ENCODE results near the gene CDH26.

Gene CDH26

GRCh38 chr20:60057866-60058807 lies 99.9 kb downstream of the CDH26 start:
- no peak for DNase-seq (ENCODE audit: insufficient read length, low spot score)
- peak; percentile 72 for FAIRE-seq

- DNase-seq (ENCODE audit: insufficient read length, low spot score), result no peak
- peak; percentile 99 for FAIRE-seq
These were observed 100.7 kb downstream of the CDH26 start for GRCh38 chr20:60058879-60059278.

DNA sequence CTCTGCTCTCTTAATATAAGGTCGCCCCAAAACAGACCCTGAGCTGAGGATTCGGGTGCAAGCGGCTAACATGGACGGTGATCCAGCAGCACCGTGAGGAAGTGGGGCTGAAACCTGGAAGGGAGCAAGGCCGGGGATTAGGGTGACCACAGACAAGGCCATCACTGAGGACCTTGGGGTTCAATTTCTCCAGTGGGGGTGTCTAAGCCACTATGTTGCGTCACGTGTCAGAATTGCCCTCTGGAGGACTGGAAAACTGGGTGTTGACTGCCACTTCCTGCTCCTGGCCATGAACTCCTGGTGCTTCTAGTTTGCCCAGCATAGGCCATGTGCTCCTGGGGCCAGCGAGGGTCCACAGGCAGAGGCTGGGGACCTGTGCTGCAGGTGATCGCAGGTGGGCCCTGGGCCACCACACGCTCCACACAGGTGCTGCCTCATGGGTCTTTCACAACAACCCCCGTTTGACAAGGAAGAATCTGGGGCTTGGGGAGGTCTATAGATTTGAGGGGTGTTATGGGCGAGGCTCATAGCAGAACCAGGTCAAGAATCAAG lies 101.9 kb downstream of the CDH26 start:
- FAIRE-seq (no peak), DNase-seq (ENCODE audit: insufficient read length, low spot score) (no peak)

DNA sequence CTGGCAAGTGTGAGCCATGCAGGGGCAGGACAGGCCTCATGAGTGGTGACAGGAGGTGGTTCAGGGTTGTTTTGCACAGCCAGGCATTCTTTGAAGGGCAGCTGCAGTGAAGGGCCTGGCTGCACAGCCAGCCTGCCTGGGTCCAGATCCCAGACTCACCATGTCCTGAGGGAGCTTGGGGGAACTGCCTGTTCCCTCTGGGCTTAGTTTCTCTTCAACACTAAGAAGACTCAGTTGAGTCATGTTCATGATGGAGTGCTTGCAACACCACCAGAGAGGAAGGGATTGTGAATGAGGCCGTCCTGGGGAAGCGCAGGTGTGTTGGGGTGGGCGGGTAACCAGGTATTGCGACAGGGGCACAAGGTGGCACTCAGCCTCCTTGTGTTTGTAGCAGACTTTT lies 102.4 kb downstream of the CDH26 start:
- DNase-seq (ENCODE audit: insufficient read length, low spot score) (no peak), FAIRE-seq (peak; percentile 60)

GRCh38 chr20:60062431-60063047 lies 104.3 kb downstream of the CDH26 start:
- FAIRE-seq, result peak; percentile 66
- DNase-seq (ENCODE audit: insufficient read length, low spot score), result no peak

- DNase-seq (ENCODE audit: insufficient read length, low spot score), result peak; percentile 80
- peak; percentile 78 for FAIRE-seq
These were observed 104.8 kb downstream of the CDH26 start for GRCh38 chr20:60063048-60063451.

GRCh38 chr20:60063739-60064380 lies 105.6 kb downstream of the CDH26 start:
- peak; percentile 82 for FAIRE-seq
- DNase-seq (ENCODE audit: insufficient read length, low spot score), result no peak
